ENCODE results near the gene FAM222A.

FAM222A gene

DNA sequence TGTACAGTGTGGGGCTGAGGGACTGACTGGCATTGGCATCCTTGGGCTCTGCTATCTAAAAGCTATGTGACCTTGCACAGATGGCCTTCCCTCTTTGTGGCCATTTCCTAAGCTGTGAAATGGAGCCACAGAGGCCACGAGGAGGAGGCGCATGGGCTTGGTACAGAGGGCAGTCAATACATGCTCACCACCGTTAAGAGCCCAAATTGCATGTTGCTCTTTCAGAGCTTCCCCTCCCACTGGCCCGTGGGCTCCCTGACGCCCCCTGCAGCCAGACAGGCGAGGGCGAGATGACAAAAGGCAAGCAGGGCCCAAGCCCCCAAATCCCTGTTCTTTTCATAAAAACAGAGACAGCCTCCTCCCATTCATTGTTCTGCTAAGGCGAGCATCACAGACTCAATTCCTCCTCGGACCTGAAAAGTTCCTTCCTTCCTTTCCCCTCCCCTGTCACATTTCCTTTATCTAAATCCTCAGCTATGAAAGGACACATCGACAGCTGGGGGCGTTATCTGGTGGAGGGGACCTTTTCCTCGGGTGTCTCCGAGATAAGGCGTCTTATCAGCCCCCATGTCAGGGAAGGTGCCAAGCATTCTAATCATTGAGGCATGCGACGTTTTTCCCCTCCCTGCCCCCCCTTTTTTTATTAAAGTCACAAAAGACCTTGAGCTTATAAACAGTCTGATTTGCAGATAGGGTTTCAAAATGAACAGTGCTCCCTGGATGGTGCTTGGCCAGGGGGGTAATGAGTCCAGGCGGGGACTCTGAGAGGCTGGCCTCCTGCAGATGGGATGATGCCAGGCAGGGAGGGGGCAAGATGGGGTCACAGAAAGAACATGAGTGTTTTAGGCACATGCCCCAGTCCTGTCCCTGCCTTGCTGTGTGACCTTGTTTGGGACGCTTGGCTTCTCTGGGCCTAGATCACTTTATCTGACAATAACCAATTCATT, 26.4 kb downstream of the FAM222A start:
- DNase-seq: no peak

DNA sequence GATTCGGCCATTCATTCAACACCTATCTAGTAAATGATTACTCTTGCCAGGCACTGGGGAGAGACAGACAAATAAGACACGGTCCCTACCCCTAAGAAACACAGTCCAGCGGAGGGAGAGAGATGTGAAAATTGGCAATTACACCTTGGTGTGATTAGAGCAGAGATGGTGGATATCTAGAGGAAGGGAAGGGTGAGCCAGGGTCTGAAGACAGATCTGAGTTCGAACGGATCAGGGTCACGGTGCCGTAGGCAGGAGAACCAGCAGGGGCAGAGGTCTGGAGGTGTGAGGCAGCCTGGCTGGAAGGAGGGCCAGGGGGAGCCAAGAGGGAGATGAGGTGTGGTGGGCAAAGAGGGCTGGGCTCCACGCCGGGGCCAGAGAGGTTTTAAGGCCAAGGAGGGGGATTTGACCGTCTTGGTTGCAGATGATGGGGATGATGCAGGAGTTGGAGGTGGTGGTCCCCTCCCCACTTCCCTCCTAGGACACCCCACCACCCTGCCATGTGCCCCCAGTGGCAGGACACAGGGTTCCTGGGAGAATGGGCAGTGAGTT, 27.1 kb downstream of the FAM222A start:
- no peak for DNase-seq

DNA sequence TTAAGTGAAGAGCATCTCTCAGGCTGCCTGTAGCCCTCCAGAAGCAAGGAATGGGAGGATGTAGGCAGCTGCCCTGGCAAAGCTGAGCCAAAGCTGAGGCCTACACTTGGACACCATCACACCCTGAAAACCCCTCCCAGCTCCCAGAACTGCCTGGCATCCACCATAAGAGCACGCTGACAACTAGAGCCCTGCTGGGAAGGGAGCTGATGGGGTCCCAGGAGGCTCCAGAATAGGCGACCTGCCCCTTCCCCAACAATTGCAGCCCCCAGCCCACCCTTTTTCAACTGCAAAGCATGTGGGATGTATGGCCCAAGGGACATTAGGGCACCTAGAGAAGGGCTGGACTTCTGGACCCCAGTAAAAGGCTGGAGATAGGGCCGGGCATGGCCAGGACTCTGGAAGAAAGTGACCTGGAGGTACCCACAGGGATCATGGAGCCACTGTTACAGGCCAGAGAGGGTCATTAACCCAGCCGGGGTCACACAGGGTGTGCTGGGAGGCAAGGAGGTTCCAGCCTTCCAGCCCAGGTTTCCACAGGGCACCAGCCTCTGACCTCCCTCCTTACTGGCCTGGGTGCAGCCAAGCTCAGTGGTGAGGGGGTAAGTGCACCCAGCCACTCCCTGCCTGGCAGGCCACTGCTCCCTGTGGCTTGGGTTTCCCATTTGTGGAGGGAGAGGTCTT, 27.8 kb downstream of the FAM222A start:
- no peak for DNase-seq

DNA sequence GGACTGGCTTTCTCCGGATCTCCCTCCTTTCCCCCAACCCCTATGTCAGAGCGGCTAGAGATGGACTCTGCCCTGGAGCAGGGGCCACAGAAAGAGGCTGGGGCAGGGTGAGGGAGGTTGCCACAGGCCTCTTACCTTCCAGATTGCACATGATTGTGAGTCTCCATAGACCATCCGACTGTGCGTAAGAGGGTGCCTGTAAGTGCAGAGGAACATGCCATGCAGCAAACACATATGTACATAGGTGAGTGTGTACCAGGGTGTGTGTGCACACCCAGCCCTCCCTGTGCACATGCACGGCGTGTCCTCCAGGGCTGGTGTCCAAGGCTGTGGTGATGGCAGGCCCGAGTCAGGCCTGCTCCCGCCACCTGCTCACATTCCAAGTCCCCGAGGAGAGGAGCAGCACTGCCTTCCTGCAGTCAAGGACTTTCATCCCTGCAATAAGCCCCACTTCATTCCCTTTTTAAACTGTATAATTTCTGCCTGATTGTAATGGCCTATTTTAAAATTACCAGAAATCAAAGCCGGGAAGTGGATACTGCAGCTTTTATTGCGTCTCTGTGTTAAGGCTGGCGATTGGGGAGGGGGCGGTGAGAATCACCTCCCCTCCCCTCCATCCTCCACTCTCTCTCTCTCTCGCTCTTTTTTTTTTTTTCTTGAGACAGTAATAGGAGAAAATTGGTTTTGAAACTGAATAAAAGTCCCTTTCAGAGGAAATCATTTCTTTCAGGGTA, 28.5 kb downstream of the FAM222A start:
- peak; percentile 13 for DNase-seq

DNA sequence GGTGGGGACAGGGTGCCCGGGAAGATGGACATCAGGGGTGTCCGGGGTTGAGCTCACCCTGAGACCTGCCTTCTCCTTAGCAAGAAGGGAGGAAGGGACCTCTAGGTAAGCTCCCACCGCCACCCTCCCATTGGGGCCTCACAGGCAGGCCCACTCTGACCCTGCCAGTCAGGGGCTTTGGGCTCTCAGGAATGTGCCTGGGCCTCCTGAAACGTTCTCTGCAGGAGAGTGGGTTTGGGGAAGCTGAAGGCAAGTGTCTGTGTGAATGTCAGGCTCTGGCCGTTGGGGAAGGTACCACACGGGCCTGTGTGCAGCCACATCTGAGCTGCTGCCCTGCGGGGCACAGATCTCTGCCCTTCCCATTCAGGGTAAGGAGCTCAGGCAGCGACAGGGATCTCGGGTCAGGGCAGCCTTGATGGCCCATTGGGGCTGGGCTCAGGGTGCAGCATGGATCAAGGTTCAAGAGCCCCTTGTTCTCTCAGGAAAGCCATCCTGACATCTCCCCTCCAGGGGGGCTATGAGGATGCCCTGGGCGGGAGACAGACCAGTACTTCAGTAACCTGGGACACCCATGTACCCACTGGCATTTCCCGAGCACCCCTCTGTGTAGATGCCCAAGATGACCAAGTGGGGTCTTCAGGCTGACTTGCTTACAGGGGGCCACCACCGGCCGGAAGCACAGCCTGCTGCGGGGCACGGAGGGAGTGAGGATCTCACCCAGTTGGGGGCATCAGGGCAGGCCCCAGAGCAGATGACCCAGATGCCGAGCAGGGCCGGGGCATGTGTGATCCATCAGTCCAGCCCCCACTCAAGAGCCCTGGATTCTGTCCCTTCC, 29.7 kb downstream of the FAM222A start:
- DNase-seq: no peak

DNA sequence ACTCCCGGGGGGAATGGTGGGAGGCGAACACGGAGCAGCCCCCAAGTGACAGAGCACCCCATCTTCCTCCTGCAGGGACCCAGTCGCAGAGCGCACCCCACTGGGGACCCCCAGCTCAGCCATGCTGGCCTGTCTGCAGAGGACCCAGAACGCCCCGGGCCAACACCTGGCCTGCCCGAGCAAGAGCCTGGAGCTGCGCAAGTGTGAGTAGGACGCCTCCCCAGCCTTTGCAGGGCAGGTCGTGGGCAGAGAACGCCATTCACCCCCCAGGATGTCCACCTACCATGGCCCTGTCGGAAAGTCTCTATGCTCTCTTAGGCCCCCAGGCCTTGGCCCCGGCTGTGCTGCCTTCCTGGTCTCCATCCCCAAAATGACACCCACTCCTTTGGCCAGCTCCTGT, 30.4 kb downstream of the FAM222A start:
- no peak for DNase-seq

DNA sequence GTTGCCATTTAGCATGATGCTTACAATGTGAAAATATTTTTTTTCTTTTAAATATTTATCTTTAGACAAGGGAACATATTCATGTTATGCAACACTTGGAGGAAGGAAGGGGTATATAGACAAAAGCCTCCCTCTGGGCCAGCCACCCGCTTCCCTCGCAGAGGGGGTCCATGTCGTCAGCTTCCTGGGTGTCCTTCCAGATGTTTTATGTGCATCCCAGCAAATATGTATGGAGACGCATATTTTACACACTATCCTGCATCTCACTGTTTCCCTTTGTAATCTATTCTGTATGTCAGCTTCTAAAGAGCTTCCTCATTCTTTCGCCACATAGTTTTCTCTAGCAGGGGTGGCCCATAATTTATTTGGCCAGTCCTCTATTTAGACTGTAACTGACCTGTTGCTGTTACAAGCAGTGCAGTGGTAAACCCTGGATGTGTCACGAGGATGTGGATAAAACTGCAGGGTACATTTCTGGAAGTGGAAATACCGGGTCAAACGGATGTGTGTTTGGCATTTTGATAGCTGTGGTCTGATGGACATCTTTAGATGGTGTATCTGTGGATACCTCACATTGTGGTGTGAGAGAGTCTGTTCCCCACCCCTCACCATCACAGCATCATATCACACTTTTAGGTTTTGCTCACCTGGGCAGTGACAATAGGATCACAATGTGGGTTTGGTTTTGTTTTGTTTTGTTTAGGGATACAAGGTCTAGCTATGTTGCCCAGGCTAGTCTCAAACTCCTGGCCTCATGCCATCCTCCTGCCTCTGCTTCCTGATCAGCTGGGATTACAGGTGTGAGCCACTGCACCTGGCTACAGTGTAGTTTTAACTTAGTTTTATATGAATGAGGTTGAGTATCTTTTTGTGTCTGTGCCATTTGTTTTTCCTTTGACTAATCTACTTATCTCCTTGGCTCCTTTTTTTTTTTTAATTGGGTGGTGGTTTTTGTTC, 31.6 kb downstream of the FAM222A start:
- no peak for DNase-seq

DNA sequence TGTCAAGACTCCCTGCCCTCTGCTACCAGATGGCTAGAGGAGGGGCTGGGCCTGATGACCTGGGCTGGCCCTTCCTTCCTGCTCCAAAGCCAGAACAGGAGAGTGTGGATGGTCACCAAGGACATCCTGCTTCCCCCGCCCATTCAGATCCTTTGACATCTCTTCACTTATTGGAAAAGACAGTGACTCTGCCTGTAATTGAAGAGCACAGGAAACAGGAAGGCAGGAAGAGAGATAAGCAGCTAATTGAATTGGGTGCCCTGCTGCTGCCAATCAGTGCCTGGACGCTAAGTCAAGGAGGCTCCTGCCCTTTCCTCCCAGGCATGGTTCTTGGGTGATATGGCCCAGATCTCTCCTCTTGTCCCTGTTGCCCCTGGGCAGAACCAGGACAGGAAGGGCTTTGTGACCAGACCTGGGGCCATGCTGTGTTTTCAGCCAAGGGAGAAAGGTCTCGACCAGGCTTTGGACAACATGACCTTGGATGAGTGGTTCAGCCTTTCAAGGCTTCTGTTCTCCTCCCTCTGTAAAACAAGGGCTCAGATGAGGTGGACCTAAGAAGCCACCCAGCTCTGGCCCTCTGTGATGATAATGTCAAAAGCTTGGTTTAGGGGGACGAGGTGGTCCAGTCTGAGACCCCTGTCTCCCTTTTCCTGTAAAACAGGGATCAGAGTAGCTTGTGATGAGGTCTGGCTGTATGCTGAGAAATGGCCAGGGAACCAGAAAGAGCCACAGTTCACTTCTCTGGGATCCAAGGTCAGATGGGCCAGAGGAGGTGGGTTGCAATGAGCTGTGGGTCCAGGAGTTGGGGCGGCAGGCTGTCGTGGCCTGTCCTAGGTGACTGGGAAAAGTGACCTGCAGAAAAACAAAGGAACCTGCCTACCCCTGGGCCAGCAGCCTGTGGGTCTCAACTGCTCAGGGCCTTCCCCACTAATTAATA, 38.8 kb downstream of the FAM222A start:
- DNase-seq: no peak

DNA sequence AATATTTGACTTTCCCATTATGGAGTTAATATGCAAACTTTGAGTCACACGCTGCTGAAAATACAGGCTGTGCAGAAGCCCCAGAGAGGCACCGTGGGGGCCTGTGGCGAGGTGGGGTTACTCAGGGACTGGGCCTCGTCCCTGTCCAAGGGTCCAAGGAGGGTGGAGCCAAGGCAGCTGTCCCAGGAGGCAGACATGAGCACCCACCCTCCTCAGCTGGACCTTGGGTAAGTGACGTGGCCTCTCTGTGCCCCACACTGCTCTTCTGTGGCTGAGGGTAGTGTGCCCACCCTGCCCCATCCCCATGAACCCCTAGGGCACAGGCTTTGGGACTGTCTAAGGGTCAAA, 39.4 kb downstream of the FAM222A start:
- DNase-seq: no peak

DNA sequence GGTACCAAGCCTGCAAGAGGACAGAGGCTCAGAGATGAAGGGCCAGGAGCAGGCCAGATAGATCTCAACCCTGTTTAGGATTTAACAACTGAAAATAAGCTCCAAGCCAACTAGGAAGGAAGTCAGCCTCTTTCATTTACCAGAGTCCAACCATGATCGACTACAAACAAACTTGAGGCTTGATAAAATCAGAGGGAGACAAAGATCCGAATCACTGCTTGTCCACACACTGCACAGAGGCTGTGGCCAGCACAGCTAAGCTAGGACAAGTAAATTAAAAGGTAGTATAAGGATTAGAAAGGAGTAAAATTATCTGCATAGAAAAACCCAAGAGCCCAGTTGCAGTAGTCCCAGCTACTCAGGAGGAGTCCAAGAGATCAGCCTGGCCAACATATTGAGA, 40.3 kb downstream of the FAM222A start:
- no peak for DNase-seq

DNA sequence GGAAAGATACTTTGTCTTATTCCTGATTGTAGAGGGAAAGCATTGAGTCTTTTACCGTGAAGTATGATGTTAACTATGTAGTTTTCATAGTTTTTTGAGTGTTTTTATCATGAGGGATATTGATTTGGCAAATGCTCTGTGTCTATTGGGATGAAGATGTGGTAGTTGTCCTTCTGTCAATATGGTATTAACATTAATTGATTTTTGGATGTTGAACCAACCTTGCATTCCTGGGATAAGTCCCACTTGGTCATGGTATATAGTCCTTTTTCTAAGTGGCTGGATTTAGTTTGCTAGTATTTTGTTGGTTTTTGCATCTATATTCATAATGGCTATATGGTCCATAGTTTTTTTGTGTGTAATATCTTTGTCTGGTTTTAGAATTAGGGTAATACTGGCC, 42.8 kb downstream of the FAM222A start:
- DNase-seq: no peak

DNA sequence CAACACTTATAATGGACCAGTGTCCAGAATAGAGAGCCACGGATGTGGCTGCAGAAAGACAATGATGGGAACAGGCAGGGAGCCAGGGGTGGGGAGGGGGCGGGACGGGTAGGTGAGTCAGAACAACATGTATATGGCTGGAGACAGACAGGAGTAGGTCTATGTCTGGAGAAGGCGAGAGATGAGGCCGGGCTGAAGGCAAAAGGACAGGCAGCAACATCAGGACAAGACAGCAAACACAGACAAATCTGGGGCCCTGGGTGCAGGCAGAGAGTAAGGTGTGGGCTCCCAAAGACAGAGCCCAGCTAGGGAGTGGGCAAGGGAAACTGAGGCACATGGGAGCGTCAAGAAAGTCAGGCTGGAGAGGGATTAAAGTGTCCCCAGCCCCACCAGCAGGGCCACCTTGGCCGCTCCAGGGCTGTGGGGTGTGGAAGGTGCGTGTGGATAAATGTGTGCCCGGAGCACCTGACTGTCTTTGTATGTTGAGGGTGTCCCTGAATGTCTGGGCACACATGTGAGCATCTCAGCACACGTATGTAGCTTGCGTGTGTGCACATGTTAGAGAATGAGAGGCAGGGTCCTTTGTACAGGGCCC, 44.1 kb downstream of the FAM222A start:
- no peak for DNase-seq

DNA sequence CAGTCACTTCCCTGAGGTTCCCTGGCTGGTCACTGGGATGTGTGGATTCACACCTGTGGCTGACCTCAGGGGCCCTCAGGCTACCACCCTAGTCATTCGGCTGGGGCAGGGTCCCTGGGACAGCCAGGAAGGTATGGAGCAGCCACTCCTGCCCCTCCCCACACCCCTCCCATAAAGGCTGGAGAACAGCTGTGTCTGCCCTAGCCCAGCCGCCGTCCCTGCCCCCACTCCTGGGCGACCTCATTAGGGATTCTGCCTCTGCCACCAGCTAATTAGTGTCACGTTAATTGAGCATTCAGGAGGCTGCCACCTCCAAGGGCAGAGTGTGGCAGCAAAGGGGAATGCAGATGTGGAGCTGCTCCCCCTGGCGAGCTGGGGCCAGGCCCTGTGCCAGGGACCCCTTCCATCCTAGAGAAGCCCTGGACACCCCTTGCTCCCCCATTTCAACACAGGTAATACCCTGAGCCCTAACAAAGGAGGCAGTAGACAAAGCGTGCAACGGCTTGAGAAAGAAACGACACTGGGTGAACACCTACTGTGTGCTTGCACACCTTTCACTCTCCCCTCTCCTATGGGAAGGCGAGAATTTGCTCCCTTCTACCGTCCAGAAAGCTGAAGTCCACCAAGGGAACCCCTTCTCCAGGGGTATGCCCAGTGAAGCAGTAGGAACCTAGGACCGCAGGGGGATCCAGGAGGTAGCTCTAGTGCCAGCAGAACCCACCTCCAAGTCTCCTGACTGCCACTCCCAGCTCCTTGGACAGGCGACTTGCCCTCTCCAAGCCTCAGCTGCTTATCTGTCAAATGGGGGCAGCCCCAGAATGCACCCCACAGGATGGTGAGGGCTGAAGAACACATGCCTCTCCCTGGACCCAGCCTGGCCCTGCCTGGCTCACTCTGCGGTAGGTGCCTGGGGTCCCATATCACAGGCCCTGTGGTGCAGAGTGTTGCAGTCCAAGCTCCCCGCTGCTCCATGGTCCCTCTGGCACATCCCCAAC, 45.1 kb downstream of the FAM222A start:
- DNase-seq: no peak

DNA sequence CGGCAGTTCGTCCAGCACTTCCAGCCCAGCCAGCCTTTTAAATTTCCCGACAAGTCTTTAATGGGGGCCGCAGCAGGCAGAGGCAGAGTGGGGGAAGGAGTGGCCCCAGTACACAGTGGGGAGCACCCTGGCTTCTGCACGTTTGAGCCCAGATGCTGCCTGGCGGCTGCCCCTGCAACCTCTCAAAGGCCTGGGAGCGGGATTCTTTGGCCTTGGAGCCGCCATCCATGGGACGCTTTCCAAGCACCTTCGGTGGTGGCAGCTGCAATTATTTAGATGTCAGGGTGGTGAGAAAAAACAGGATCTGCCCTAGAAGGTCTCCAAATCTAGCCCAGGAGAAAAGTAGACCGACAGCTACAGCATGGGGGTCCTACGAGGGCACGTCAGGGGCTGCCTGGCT, 46.0 kb downstream of the FAM222A start:
- DNase-seq: no peak

DNA sequence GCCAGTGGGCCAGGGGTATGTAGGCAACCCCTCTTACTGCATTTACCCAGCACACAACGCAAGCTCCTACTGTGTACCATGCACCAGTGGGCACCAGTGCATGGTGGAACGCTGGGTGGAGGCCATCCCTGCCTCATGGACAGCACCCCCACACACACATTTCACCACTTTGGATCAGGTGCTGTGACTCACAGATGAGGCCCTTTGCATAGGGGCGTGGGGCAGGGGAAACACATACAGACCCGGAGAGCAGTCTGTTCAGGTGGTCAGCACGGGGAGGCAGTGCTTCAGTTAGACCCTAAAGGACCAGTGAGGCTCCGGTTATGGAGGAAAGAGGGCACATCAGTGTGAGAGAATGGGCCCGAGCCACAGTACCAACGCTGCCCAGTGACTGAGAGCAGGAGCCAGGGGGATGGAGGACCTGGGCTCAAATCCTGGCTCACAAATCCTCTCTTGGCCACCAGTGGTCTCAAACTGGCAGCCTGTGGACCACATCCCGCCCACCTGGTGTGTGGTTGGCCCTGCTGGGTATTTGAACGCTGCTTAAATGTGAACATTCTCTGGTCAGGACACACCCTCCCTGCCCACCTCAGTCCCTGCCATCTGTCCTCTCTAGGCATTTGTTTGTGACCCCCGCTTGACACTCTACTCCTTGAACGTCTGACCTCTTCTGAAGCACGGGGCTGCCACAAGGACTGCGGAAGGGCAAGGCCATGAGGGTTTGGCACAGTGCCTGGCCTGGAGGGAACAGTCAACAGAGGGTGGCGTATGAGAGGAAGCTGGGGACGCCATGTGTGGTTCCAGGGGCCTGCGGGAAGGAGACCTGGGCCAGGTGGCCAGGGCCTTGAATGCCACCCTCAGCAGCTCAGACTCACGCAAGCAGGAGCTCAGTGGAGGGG, 46.7 kb downstream of the FAM222A start:
- no peak for DNase-seq

DNA sequence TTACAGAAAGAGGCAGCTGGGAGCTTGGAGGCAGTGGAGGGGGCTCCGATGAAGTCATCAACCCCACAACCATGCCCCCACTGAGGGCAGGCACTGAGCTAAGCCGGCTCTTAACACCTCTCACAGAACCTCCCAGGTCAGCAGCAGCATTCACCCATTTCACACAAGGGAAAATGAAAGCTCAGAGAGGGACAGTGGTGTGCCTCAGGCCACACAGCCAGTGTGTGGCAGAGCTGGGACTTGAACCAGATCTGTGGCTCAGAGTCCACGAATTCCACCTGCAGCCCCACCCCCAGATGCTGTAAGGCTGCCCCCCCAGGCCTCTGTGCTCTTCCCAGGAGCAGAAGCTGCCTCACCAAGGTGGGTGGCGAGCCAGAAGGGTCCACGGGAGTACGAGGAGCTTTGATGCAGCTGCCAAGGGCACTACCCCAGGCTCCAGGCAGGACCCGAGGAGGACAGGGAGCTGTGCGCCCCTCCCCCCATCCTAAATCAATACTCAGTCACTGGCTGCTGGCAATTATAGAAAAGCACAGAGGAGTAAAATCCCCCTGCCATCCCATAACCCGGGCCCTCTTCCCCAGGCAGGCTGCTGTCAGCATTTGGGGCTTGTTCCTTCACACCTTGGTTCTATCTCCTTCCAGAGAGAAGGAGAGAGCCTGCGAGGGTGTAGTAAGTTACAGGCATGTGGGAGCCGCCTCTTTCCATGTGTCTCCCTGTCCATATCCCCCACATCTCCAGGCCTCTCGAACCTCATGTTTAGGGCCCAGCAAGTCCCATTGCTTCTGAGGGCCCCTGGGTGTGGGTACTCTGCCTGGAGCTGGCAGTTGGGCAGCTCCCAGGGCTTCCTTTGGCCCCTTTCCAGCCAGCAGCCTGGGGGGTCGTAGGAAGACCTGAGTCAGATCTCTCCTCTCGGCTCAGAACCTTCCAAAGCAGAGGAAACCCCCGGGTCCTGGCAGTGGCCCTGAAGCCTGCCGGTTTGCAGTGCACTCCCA, 47.6 kb downstream of the FAM222A start:
- no peak for DNase-seq

All from NCI-H2107 (cell line).